Breast epithelium (tissue), 3 donors: ENCODE measurements around the gene RDH13.

ENCODE experiments used
- POLR2A ChIP-seq: fragments of 450-650 bp; IDR thresholded peaks from one replicate; pipeline ENCODE4 v1.6.1; 2016; ENCODE audit warnings: antibody characterized with exemption, mild to moderate bottlenecking, moderate library complexity
- TF ChIP-seq, protein P1 (sequence below), 3 donors: fragments of 450-650 bp; IDR thresholded peaks; one replicate each; pipeline ENCODE4 v1.5.1; 2016 to 2017; ENCODE audit warnings: antibody characterized with exemption in 3 of 3, mild to moderate bottlenecking in 3 of 3, moderate library complexity in 3 of 3

DNA sequence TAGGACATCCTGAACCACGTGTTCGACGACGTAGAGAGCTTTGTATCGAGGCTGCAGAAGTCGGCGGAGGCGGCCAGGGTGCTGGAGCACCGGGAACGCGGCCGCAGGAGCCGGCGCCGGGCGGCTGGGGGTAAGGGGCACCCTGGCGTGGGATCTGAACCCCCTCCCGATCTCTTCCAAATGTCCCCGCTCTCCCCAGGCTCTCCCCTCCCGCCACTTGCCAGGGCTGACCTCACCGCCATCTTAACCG lies 18.7 kb upstream of the RDH13 start:
- TF ChIP-seq, protein P1, sequence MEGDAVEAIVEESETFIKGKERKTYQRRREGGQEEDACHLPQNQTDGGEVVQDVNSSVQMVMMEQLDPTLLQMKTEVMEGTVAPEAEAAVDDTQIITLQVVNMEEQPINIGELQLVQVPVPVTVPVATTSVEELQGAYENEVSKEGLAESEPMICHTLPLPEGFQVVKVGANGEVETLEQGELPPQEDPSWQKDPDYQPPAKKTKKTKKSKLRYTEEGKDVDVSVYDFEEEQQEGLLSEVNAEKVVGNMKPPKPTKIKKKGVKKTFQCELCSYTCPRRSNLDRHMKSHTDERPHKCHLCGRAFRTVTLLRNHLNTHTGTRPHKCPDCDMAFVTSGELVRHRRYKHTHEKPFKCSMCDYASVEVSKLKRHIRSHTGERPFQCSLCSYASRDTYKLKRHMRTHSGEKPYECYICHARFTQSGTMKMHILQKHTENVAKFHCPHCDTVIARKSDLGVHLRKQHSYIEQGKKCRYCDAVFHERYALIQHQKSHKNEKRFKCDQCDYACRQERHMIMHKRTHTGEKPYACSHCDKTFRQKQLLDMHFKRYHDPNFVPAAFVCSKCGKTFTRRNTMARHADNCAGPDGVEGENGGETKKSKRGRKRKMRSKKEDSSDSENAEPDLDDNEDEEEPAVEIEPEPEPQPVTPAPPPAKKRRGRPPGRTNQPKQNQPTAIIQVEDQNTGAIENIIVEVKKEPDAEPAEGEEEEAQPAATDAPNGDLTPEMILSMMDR (IDR thresholded peaks at IDR 0.05) = no peak
- no peak for TF ChIP-seq POLR2A
